Measurements from ENCODE around the gene MDM1. TPM values are rescaled to one million over a fixed set of nuclear protein-coding genes. Genes with fewer than 3 reads are reported as not detected.

Gene MDM1
- total RNA-seq, 2 donors from 2014 or later: 20.7 to 38.3 TPM

- DNase-seq (ENCODE audit: low spot score in 2 of 2): no peak
- H3K27ac Mint-ChIP-seq: no peak overlapping the region
- H3K9me3 Mint-ChIP-seq: no peaks in the 10 kb centered on the region
- no peak for ATAC-seq
- peaks cover 0 to 6% of the 10 kb centered on the region in 2 donors for H3K36me3 Mint-ChIP-seq
Measured at GRCh38 chr12:68271346-68271745, 60.8 kb downstream of the MDM1 start.

GRCh38 chr12:68270358-68270757 lies 61.8 kb downstream of the MDM1 start:
- Mint-ChIP-seq H3K27ac (no peak overlapping the region), H3K36me3 (peaks cover 0 to 6% of the 10 kb centered on the region in 2 donors), H3K9me3 (no peaks in the 10 kb centered on the region)
- DNase-seq (ENCODE audit: low spot score in 2 of 2) (no peak), ATAC-seq (no peak)

GRCh38 chr12:68269779-68270178 lies 62.4 kb downstream of the MDM1 start:
- ATAC-seq: peak; percentile 48 to 69
- DNase-seq (ENCODE audit: low spot score in 2 of 2): no peak

GRCh38 chr12:68268967-68269366 lies 63.2 kb downstream of the MDM1 start:
- no peak overlapping the region for H3K27ac Mint-ChIP-seq
- no peak for DNase-seq (ENCODE audit: low spot score in 2 of 2)
- no peak for ATAC-seq
- peaks cover 0 to 6% of the 10 kb centered on the region in 2 donors for H3K36me3 Mint-ChIP-seq
- H3K9me3 Mint-ChIP-seq: no peaks in the 10 kb centered on the region

More at GRCh38 chr12:68269779-68270178, 62.4 kb downstream of the MDM1 start:
- H3K36me3 Mint-ChIP-seq: peaks cover 0 to 6% of the 10 kb centered on the region in 2 donors
- H3K9me3 Mint-ChIP-seq: no peaks in the 10 kb centered on the region
- no peak overlapping the region for H3K27ac Mint-ChIP-seq

GRCh38 chr12:68267892-68268396 lies 64.2 kb downstream of the MDM1 start:
- peak; percentile 74 to 79 for ATAC-seq

GRCh38 chr12:68264857-68265256 lies 67.3 kb downstream of the MDM1 start:
- H3K27ac Mint-ChIP-seq: peak overlapping the region in 1 of 2 donors; percentile 78
- DNase-seq (ENCODE audit: low spot score in 2 of 2): no peak
- H3K36me3 Mint-ChIP-seq: no peaks in the 10 kb centered on the region
- no peaks in the 10 kb centered on the region for H3K9me3 Mint-ChIP-seq
- peak in 1 of 2 donors; percentile 20 for ATAC-seq

More at GRCh38 chr12:68267892-68268396, 64.2 kb downstream of the MDM1 start:
- DNase-seq (ENCODE audit: low spot score in 2 of 2): no peak
- H3K9me3 Mint-ChIP-seq: no peaks in the 10 kb centered on the region
- peaks cover 0 to 6% of the 10 kb centered on the region in 2 donors for H3K36me3 Mint-ChIP-seq
- peak overlapping the region in 1 of 2 donors; percentile 84 for H3K27ac Mint-ChIP-seq

- ATAC-seq (peak in 1 of 2 donors; percentile 29), DNase-seq (ENCODE audit: low spot score in 2 of 2) (no peak)
- Mint-ChIP-seq H3K9me3 (no peaks in the 10 kb centered on the region), H3K27ac (peak overlapping the region in 1 of 2 donors; percentile 78), H3K36me3 (no peaks in the 10 kb centered on the region)
Measured at GRCh38 chr12:68264158-68264855, 67.9 kb downstream of the MDM1 start.

- DNase-seq (ENCODE audit: low spot score in 2 of 2): no peak
- H3K36me3 Mint-ChIP-seq: no peaks in the 10 kb centered on the region
- H3K9me3 Mint-ChIP-seq: no peaks in the 10 kb centered on the region
- ATAC-seq: no peak
- no peak overlapping the region for H3K27ac Mint-ChIP-seq
Measured at GRCh38 chr12:68263366-68263765, 68.8 kb downstream of the MDM1 start.

- H3K9me3 Mint-ChIP-seq: no peaks in the 10 kb centered on the region
- H3K36me3 Mint-ChIP-seq: no peaks in the 10 kb centered on the region
- DNase-seq (ENCODE audit: low spot score in 2 of 2) (no peak), ATAC-seq (peak in 1 of 2 donors; percentile 70)
- no peak overlapping the region for H3K27ac Mint-ChIP-seq
Measured at GRCh38 chr12:68261896-68262295, 70.3 kb downstream of the MDM1 start.

- Mint-ChIP-seq H3K9me3 (no peaks in the 10 kb centered on the region), H3K27ac (peak overlapping the region in 1 of 2 donors; percentile 40), H3K36me3 (no peaks in the 10 kb centered on the region)
- DNase-seq (ENCODE audit: low spot score in 2 of 2): no peak
- ATAC-seq: no peak
Measured at GRCh38 chr12:68260153-68260552, 72.0 kb downstream of the MDM1 start.

- no peaks in the 10 kb centered on the region for H3K9me3 Mint-ChIP-seq
- peak; percentile 51 to 58 for DNase-seq (ENCODE audit: low spot score in 2 of 2)
- H3K27ac Mint-ChIP-seq: peak overlapping the region; percentile 7 to 40
- peak; percentile 84 to 96 for ATAC-seq
- no peaks in the 10 kb centered on the region for H3K36me3 Mint-ChIP-seq
Measured at GRCh38 chr12:68259318-68259940, 72.7 kb downstream of the MDM1 start.

- Mint-ChIP-seq H3K36me3 (peaks cover 0 to 5% of the 10 kb centered on the region in 2 donors), H3K27ac (no peak within 1 kb of the TSS), H3K9me3 (no peaks in the 10 kb centered on the region)
- ATAC-seq (no peak), DNase-seq (ENCODE audit: low spot score in 2 of 2) (no peak)
Measured at GRCh38 chr12:68253504-68253903, 78.7 kb downstream of the MDM1 start, which contains the start of gene IL22. IL22 (minus strand) TSS chr12:68253604; CDS start chr12:68253448, 156 bp downstream.

- H3K27ac Mint-ChIP-seq: no peak overlapping the region
Measured at GRCh38 chr12:68252077-68252476, 80.1 kb downstream of the MDM1 start.

GRCh38 chr12:68250454-68250853 lies 81.7 kb downstream of the MDM1 start:
- H3K9me3 Mint-ChIP-seq: no peaks in the 10 kb centered on the region
- no peak overlapping the region for H3K27ac Mint-ChIP-seq
- H3K36me3 Mint-ChIP-seq: peaks cover 0 to 10% of the 10 kb centered on the region in 2 donors
- DNase-seq (ENCODE audit: low spot score in 2 of 2) (no peak), ATAC-seq (no peak)

More at GRCh38 chr12:68252077-68252476, 80.1 kb downstream of the MDM1 start:
- DNase-seq (ENCODE audit: low spot score in 2 of 2): no peak
- peaks cover 0 to 5% of the 10 kb centered on the region in 2 donors for H3K36me3 Mint-ChIP-seq
- no peaks in the 10 kb centered on the region for H3K9me3 Mint-ChIP-seq
- ATAC-seq: no peak

- H3K9me3 Mint-ChIP-seq: peaks cover 0 to 2% of the 10 kb centered on the region in 2 donors
- H3K27ac Mint-ChIP-seq: no peak overlapping the region
- DNase-seq (ENCODE audit: low spot score in 2 of 2) (no peak), ATAC-seq (no peak)
- H3K36me3 Mint-ChIP-seq: peaks cover 0 to 14% of the 10 kb centered on the region in 2 donors
Measured at GRCh38 chr12:68247785-68248184, 84.4 kb downstream of the MDM1 start.

GRCh38 chr12:68246350-68246749 lies 85.8 kb downstream of the MDM1 start:
- DNase-seq (ENCODE audit: low spot score in 2 of 2): no peak
- no peak overlapping the region for H3K27ac Mint-ChIP-seq
- H3K36me3 Mint-ChIP-seq: peaks cover 0 to 21% of the 10 kb centered on the region in 2 donors
- H3K9me3 Mint-ChIP-seq: peaks cover 0 to 9% of the 10 kb centered on the region in 2 donors
- no peak for ATAC-seq

Data from activated naive CD4-positive, alpha-beta T cell treated with anti-CD3 and anti-CD28 coated beads, Interleukin-2, amount 50 U/mL, for 72 hours (primary cell).